GM23338 (cell line): ENCODE measurements around the gene ELFN1. TPM values are rescaled to one million over a fixed set of nuclear protein-coding genes. Genes with fewer than 3 reads are reported as not detected.

Experiments used
- ATAC-seq: fragments of 200-7000 bp; cut with Tn5 transposase; 3 replicates; pipeline ENCODE4 v1.9.1; 2020
- DNase-seq: peaks from one replicate; pipeline ENCODE4 v3.0.0-alpha.2; 2015; ENCODE audit warnings: low spot score
- H2AFZ ChIP-seq: fragments of 200-600 bp; sonication (generic); 2 replicates; pipeline ENCODE4 v1.8.0; 2016; ENCODE audit warnings: antibody characterized with exemption, mild to moderate bottlenecking, moderate library complexity
- H3F3A ChIP-seq: fragments of 200-600 bp; sonication (generic); replicated peaks from 2 replicates; pipeline ENCODE4 v1.8.0; 2017; ENCODE audit warnings: antibody characterized with exemption, mixed run types, low read depth
- H3K27ac ChIP-seq: fragments of 200-600 bp; sonication (generic); 2 replicates; pipeline ENCODE4 v1.6.1; 2016; ENCODE audit warnings: low read depth
- H3K27me3 ChIP-seq: fragments of 200-600 bp; sonication (generic); 2 replicates; pipeline ENCODE4 v1.8.0; 2016; ENCODE audit warnings: mild to moderate bottlenecking, mixed run types, moderate library complexity; ENCODE audit not compliant: insufficient read depth
- H3K36me3 ChIP-seq: fragments of 200-600 bp; sonication (generic); 2 replicates; pipeline ENCODE4 v1.8.0; 2016; ENCODE audit warnings: mild to moderate bottlenecking; ENCODE audit not compliant: insufficient read depth
- H3K4me1 ChIP-seq: fragments of 200-600 bp; sonication (generic); 2 replicates; pipeline ENCODE4 v1.8.0; 2016; ENCODE audit warnings: mild to moderate bottlenecking, moderate library complexity; ENCODE audit not compliant: insufficient read depth
- H3K4me2 ChIP-seq: fragments of 200-600 bp; sonication (generic); 2 replicates; pipeline ENCODE4 v1.7.1; 2017; ENCODE audit warnings: mixed run types
- H3K4me3 ChIP-seq: fragments of 200-600 bp; sonication (generic); 2 replicates; pipeline ENCODE4 v1.6.1; 2016; ENCODE audit warnings: mixed run types
- H3K79me2 ChIP-seq: fragments of 200-600 bp; sonication (generic); replicated peaks from 2 replicates; pipeline ENCODE4 v1.8.0; 2017; ENCODE audit warnings: mild to moderate bottlenecking; ENCODE audit not compliant: insufficient read depth
- H3K9me2 ChIP-seq: fragments of 200-600 bp; sonication (generic); 2 replicates; pipeline ENCODE4 v1.8.0; 2017; ENCODE audit not compliant: insufficient read depth
- H4K20me1 ChIP-seq: fragments of 200-600 bp; sonication (generic); replicated peaks from 2 replicates; pipeline ENCODE4 v1.8.0; 2017; ENCODE audit warnings: mild to moderate bottlenecking; ENCODE audit not compliant: insufficient read depth
- H3K27ac Mint-ChIP-seq: 2 replicates; pipeline ENCODE4 v1.8.0; 2020; ENCODE audit warnings: inconsistent platforms, mild to moderate bottlenecking, moderate library complexity, mixed read lengths
- H3K27me3 Mint-ChIP-seq: 3 replicates; pipeline ENCODE4 v1.8.0; 2022; ENCODE audit warnings: low read depth, mild to moderate bottlenecking, moderate library complexity, mixed read lengths, inconsistent platforms; ENCODE audit not compliant: insufficient read depth, poor library complexity
- H3K36me3 Mint-ChIP-seq: 3 replicates; pipeline ENCODE4 v1.8.0; 2021; ENCODE audit warnings: low read depth, mild to moderate bottlenecking, inconsistent platforms, moderate library complexity, mixed read lengths
- H3K4me1 Mint-ChIP-seq: 3 replicates; pipeline ENCODE4 v1.8.0; 2020; ENCODE audit warnings: mild to moderate bottlenecking, inconsistent platforms, mixed read lengths
- H3K4me3 Mint-ChIP-seq: 3 replicates; pipeline ENCODE4 v1.8.0; 2021; ENCODE audit warnings: moderate library complexity, mild to moderate bottlenecking, inconsistent platforms, mixed read lengths
- H3K9me3 Mint-ChIP-seq: 3 replicates; pipeline ENCODE4 v1.8.0; 2020; ENCODE audit warnings: moderate library complexity, mild to moderate bottlenecking, inconsistent platforms, mixed read lengths
- EZH2phosphoT487 ChIP-seq: fragments of 200-600 bp; sonication (generic); IDR thresholded peaks from one replicate; pipeline ENCODE4 v1.8.1; 2018; ENCODE audit warnings: antibody characterized with exemption; ENCODE audit not compliant: unreplicated experiment
- ZNF114 ChIP-seq: fragments of 250-450 bp; sonication (Bioruptor Pico); IDR thresholded peaks from 2 replicates; pipeline ENCODE4 v1.5.0; 2020; ENCODE audit warnings: mild to moderate bottlenecking, moderate library complexity
- ZNF462 ChIP-seq: fragments of 250-450 bp; sonication (Bioruptor Pico); IDR thresholded peaks from 2 replicates; pipeline ENCODE4 v1.5.0; 2020; ENCODE audit warnings: mild to moderate bottlenecking, moderate library complexity
- polyA plus RNA-seq: library from polyadenylated mRNA; unstranded; fragments of >200 nt; fragmentation: Nextera tagmentation; extraction: Ambion mirVana; gene quantifications from 2 replicates; pipeline ENCODE4 v1.2.1, GENCODE V29; 2016
- total RNA-seq: library from RNA; depleted of rRNA; stranded (reverse); fragments of >200 nt; shearing (Covaris generic); gene quantifications from 2 replicates; pipeline ENCODE4 v1.2.3, GENCODE V29; 2014
- TF ChIP-seq, protein P1 (sequence below): IDR thresholded peaks from 2 replicates; pipeline ENCODE4 v1.6.1; 2016; ENCODE audit warnings: antibody characterized with exemption
- TF ChIP-seq, protein P2 (sequence below), 2 experiments: fragments of 200-600 bp in 1 of 2; sonication (generic) in 1 of 2; conservative IDR thresholded peaks; 2 replicates each; pipeline versions ENCODE4 v1.5.1 to v1.6.1; 2016 to 2017; ENCODE audit warnings: antibody characterized with exemption in 2 of 2, low read depth in 2 of 2, mild to moderate bottlenecking in 2 of 2, moderate library complexity in 1 of 2

The ELFN1 gene
- total and polyA plus RNA-seq, 2 experiments from 2014 or later = 0.08 to 3.5 TPM

DNA sequence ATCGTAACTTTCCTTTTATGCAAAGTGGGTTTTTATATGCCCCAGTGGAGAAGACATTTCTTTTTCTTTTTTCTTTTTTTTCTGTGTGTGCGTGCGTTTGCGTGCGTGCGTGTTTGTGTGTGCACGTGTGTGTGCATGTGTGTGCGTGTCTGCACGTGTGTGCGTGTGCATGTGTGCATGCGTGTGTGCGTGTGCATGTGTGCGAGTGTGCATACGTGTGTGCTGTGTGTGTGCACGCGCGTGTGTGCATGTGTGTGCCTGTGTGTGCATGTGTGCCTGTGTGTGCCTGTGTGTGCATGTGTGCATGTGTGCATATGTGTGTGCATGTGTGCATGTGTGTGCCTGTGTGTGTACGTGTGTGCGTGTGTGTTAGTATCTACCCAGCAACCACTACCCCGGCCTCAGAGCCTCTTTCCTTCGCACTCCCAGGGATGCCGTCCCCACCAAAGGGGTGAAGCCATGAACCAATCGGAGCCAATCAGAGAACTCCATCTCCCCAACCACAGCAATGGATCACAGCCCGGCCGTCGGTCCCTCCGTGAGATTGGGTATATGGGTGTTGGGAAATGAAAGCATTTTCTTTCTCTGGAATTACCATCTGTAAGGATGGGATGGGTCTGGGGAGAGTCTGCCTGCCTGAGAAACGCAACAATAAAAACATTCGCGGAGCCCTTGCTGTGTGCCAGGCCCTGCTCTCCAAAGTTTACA, 92.3 kb downstream of the ELFN1 start (continued):
- TF ChIP-seq ZNF462 (CRISPR knock-in tag) = no peak

- Histone ChIP-seq H3F3A (no peaks in the 10 kb centered on the region), H3K27me3 (no peaks in the 10 kb centered on the region), H3K4me1 (no peaks in the 10 kb centered on the region), H2AFZ (no peak overlapping the region), H3K79me2 (no peaks in the 10 kb centered on the region), H3K36me3 (no peaks in the 10 kb centered on the region), H4K20me1 (no peaks in the 10 kb centered on the region), H3K4me3 (no peak overlapping the region), H3K27ac (no peak overlapping the region), H3K4me2 (no peak overlapping the region), H3K9me2 (no peaks in the 10 kb centered on the region)
- H3K36me3 Mint-ChIP-seq = peaks cover 8% of the 10 kb centered on the region; the same call in 1 of the 3 replicates
- ATAC-seq (no peak), DNase-seq (no peak)
- H3K9me3 Mint-ChIP-seq = peaks cover 20% of the 10 kb centered on the region
- peaks cover 17% of the 10 kb centered on the region for H3K27me3 Mint-ChIP-seq
- no peak overlapping the region for H3K27ac Mint-ChIP-seq
- H3K4me1 Mint-ChIP-seq = no peaks in the 10 kb centered on the region; the same call in 2 of the 3 replicates
- no peak overlapping the region for H3K4me3 Mint-ChIP-seq
- TF ChIP-seq, protein P1, sequence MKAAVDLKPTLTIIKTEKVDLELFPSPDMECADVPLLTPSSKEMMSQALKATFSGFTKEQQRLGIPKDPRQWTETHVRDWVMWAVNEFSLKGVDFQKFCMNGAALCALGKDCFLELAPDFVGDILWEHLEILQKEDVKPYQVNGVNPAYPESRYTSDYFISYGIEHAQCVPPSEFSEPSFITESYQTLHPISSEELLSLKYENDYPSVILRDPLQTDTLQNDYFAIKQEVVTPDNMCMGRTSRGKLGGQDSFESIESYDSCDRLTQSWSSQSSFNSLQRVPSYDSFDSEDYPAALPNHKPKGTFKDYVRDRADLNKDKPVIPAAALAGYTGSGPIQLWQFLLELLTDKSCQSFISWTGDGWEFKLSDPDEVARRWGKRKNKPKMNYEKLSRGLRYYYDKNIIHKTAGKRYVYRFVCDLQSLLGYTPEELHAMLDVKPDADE = no peak
- no peak for TF ChIP-seq ZNF114 (CRISPR knock-in tag)
- no peak for TF ChIP-seq EZH2phosphoT487
- no peak for TF ChIP-seq ZNF462 (CRISPR knock-in tag)
- TF ChIP-seq, protein P2, sequence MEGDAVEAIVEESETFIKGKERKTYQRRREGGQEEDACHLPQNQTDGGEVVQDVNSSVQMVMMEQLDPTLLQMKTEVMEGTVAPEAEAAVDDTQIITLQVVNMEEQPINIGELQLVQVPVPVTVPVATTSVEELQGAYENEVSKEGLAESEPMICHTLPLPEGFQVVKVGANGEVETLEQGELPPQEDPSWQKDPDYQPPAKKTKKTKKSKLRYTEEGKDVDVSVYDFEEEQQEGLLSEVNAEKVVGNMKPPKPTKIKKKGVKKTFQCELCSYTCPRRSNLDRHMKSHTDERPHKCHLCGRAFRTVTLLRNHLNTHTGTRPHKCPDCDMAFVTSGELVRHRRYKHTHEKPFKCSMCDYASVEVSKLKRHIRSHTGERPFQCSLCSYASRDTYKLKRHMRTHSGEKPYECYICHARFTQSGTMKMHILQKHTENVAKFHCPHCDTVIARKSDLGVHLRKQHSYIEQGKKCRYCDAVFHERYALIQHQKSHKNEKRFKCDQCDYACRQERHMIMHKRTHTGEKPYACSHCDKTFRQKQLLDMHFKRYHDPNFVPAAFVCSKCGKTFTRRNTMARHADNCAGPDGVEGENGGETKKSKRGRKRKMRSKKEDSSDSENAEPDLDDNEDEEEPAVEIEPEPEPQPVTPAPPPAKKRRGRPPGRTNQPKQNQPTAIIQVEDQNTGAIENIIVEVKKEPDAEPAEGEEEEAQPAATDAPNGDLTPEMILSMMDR (conservative IDR thresholded peaks at IDR 0.05; ENCODE audit: low read depth in 2 of 2) = no peak
These were observed 93.0 kb downstream of the ELFN1 start for GRCh38 chr7:1763033-1763432.
